Brain microvascular endothelial cell (primary cell): ENCODE data around the gene GNPTG.

ENCODE experiments used
- DNase-seq: peaks from one replicate; pipeline ENCODE4 v3.0.0-alpha.2; 2020
- H3K27ac ChIP-seq: fragments of 250-450 bp; sonication (Bioruptor Pico); 2 replicates; pipeline ENCODE4 v1.5.1; 2020; ENCODE audit warnings: mild to moderate bottlenecking, moderate library complexity
- H3K27me3 ChIP-seq: fragments of 250-450 bp; sonication (Bioruptor Pico); replicated peaks from 2 replicates; pipeline ENCODE4 v1.5.1; 2020; ENCODE audit warnings: mild to moderate bottlenecking
- H3K36me3 ChIP-seq: fragments of 250-450 bp; sonication (Bioruptor Pico); replicated peaks from 2 replicates; pipeline ENCODE4 v1.5.1; 2020; ENCODE audit warnings: mild to moderate bottlenecking
- H3K4me3 ChIP-seq: 2 replicates; pipeline ENCODE4 v1.5.1; 2011; ENCODE audit warnings: low read depth, mild to moderate bottlenecking, control low read depth, low read length, moderate library complexity
- in situ Hi-C: cut with HindIII; loops from 2 replicates; pipeline ENCODE4 v1.10.0; 2017; ENCODE audit warnings: low sequenced_read_pairs, low pct_ligation_motif_present
- TF ChIP-seq, protein P1 (sequence below): IDR thresholded peaks from 2 replicates; pipeline ENCODE4 v1.5.1; 2011; ENCODE audit warnings: low read depth, mild to moderate bottlenecking, moderate library complexity, low read length, control low read depth, inconsistent platforms; ENCODE audit errors: missing control alignments

The GNPTG gene

DNA sequence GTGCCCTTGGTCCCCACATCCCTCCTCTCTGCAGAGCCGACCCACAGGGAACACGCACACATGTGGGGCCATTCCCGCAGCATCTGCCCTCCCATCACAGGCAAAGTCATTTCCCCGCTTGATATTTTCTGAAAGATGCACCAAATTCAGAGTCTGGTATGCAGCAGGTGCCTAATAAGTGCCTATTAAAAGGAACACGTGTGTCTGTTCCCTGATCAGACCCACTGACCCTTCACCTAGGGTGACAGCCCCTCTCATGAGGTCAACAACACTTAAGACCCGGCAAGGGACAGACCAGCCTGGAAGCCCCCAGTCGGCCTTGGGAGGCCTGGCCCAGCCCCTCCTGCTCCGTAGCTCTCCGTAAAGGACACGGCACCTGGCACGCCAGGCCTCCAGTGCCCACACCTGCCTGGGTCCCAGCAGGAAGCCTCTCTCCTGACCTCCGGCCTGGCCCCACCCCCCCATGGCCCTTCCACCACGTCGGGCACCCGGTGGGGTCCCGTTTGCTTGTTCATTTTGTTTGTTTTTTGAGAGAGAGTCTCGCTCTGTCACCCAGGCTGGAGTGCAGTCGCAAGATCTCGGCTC, 42.7 kb downstream of the GNPTG start:
- TF ChIP-seq, protein P1, sequence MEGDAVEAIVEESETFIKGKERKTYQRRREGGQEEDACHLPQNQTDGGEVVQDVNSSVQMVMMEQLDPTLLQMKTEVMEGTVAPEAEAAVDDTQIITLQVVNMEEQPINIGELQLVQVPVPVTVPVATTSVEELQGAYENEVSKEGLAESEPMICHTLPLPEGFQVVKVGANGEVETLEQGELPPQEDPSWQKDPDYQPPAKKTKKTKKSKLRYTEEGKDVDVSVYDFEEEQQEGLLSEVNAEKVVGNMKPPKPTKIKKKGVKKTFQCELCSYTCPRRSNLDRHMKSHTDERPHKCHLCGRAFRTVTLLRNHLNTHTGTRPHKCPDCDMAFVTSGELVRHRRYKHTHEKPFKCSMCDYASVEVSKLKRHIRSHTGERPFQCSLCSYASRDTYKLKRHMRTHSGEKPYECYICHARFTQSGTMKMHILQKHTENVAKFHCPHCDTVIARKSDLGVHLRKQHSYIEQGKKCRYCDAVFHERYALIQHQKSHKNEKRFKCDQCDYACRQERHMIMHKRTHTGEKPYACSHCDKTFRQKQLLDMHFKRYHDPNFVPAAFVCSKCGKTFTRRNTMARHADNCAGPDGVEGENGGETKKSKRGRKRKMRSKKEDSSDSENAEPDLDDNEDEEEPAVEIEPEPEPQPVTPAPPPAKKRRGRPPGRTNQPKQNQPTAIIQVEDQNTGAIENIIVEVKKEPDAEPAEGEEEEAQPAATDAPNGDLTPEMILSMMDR = no peak
- no peaks in the 10 kb centered on the region for H3K36me3 ChIP-seq
- in situ Hi-C loops = no loop called here
- no peaks in the 10 kb centered on the region for H3K27me3 ChIP-seq
- H3K4me3 ChIP-seq = no peak overlapping the region
- DNase-seq = no peak
- H3K27ac ChIP-seq = no peak overlapping the region

DNA sequence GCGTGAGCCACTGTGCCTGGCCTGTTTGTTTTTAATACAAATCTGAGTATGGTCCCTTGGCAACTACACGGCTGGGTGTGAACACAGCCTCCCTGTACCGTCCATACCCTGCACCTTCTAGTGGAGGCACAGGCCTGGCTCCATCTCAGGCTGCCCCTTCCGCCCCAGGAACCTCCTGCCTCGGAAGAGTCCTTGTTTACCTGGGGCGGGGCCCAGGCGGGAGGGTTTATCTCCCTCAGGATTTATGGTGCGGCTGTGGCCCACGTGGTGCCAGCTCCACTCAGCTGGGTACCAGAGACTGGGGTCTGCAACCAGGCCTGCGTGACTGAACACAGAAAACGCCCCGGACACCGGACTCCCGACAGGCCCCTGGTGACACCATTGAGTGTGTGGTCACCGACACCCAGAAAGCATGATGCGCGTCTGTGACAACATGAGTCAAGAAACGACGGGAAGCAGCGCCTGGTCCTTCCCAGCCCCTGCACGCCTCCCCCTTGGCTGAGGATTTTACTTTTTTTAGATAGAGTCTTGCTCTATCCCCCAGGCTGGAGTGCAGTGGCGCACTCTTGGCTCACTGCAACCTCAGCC, 43.8 kb downstream of the GNPTG start:
- TF ChIP-seq, protein P1 = no peak
- H3K4me3 ChIP-seq = no peak overlapping the region
- no peak for DNase-seq
- in situ Hi-C loops = no loop called here
- no peak overlapping the region for H3K27ac ChIP-seq
- no peaks in the 10 kb centered on the region for H3K27me3 ChIP-seq
- no peaks in the 10 kb centered on the region for H3K36me3 ChIP-seq

DNA sequence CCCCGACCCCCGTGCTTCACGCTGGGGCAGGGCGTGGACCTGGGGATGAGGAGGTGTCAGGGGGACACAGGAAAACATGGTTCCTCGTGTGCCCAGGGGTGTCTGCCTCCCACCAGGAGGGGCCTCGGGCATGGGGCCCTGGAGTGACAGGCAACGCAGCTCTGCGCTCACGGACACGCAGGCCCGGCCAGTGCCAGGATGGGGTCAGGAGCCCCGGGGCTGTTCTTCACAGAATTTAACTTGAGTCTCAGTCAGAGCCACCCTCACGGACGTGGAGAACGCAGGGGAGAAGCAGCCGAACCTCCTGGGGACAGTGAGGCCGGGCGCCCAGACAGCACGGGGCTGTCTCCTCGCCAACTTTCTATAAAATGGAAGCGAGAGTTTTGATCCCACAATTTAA, 46.0 kb downstream of the GNPTG start:
- Histone ChIP-seq H3K27me3 (no peaks in the 10 kb centered on the region), H3K4me3 (no peak overlapping the region), H3K36me3 (no peaks in the 10 kb centered on the region), H3K27ac (no peak overlapping the region)
- TF ChIP-seq, protein P1 = no peak
- in situ Hi-C loops = no loop called here
- no peak for DNase-seq

DNA sequence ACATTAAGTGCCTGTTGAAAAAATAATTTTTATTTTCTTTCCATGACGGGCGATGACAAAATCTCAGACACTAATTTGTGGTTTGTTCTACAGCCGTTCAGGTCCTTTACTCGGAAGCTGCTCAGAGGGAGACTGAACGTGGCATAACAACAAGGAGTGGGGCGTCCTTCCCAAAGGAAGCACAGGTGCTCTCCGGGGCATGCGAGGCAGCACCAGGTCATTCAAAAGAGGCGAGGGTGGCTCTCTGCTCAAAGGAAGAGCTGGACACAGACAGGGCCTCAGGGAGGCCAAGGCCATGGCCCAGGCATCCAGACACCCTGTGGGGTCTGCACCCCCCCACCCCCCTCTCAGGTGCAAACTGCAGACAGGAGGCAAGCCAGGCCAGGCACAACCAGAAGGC, 46.6 kb downstream of the GNPTG start:
- Histone ChIP-seq H3K4me3 (no peak overlapping the region), H3K27ac (no peak overlapping the region), H3K27me3 (no peaks in the 10 kb centered on the region), H3K36me3 (no peaks in the 10 kb centered on the region)
- no peak for DNase-seq
- in situ Hi-C loops = no loop called here
- TF ChIP-seq, protein P1 = no peak

DNA sequence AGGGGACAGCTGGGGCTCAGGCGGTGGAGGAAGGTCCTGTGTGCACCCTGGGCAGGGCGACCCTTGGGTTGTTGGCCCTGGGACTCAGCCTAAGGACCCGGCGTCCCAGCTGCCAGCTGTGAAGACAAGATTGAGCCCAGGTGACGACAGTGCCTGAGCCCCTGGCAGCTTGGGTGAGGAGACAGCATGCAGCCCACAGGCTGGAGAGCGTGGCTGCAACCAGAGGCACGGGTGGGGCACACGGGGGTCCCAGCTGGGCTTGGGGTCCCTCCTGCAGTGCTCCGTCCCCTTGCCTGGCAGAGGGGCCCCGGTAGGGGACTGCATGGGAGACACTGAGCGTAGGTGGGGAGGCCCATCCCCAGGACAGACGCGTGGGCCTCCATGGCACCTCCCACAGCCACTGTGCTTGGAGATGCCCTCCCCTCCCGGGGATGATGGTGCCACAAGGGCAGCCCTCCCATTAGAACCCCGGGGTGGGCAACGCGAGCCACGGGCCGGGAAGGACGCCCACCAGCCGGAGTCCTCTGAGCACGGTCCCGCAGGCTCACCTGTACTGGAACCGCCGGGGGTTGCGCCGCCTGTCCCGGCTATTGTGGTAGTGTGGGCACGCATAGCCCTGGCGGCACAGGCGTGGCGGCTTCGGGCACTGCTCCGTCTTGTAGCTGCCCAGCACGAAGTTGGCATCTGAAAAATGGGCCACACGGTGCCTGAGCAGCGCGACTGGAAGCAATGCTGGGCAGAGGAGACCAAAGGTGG, 47.3 kb downstream of the GNPTG start:
- DNase-seq = no peak
- no peaks in the 10 kb centered on the region for H3K36me3 ChIP-seq
- in situ Hi-C loops = no loop called here

More for the DNA sequence above, 47.3 kb downstream of the GNPTG start:
- H3K27me3 ChIP-seq = no peaks in the 10 kb centered on the region
- no peak overlapping the region for H3K27ac ChIP-seq
- TF ChIP-seq, protein P1 = no peak
- no peak overlapping the region for H3K4me3 ChIP-seq
